ENCODE results near the gene ZFP42.
"Not testable (repeated sequence)": the region's sequence is repeated elsewhere in the genome, so short reads cannot be mapped to it uniquely, and the experiment has no call there.

ZFP42 gene

GRCh38 chr4:187995322-187996207, at the start of gene ZFP42:
Gene ZFP42, plus strand, starts transcription at chr4:187995771. Its CDS starts 7,037 bp downstream, at chr4:188002808.
- no peak for DNase-seq

GRCh38 chr4:187961171-187961570, 34.4 kb upstream of the ZFP42 start:
- no peak for DNase-seq

DNA sequence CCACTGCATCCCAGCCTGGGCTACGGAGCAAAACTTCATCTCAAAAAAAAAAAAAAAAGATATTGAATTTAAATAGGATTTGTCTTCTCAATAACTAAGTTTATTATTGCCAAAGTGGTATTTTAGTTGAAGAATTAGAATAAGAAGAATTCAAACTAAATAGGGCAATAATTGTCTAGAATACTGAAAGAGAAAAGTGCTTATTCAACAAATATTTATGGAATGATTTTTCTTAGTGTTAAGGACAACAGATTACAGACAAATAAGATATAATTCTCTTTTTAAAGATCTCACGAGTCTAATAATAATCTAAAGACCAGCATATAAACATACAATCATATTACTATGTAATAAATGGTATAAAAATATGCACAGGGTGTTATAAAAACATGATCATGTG, 33.6 kb upstream of the ZFP42 start:
- no peak for DNase-seq

- no peak for DNase-seq
These were observed 32.6 kb upstream of the ZFP42 start for GRCh38 chr4:187962926-187963325.

DNA sequence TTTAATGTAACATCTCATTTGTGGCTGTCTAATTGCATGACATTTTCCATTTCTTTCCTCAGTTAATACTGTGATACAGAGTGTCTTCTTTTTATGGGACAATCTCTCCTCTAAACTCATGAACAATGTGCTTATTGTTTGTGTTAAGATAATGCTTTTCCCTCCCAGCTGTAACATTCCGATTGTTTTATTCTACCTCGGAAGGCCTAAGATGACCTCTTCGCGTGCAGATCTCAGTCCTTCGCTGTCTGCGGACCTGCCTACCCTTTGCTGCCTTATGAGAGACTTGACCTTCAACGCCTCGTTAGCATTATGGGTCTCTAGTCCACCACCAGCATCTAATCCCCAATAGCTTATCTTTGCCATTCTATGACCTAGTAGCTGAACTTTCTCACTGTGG, 29.8 kb upstream of the ZFP42 start:
- DNase-seq: no peak

DNA sequence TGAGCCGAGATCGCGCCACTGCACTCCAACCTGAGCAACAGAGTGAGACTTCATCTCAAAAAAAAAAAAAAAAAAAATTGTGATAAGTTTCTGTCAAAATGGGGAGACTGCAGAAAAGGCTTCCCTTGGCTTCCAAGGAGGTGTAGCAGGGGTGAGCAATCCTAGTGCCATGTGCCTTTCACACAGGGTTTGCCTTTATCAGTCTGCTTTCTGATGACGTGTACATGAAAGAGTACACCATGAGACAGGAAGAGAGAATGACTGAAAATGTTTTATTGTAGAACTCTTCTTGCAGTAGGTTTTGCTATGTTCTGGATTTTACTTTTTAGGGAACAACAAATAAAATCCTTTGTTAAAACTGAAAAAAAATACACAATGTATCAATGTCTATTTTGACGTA, 23.4 kb upstream of the ZFP42 start:
- DNase-seq: no peak

GRCh38 chr4:187983746-187984145, 11.8 kb upstream of the ZFP42 start:
- no peak for DNase-seq

- no peak for DNase-seq
These were observed 2.6 kb upstream of the ZFP42 start for GRCh38 chr4:187992971-187993370.

- DNase-seq: no peak
These were observed 1.7 kb upstream of the ZFP42 start for GRCh38 chr4:187993827-187994226.

- DNase-seq: no peak
These were observed 1.1 kb downstream of the ZFP42 start for GRCh38 chr4:187996502-187997177.

GRCh38 chr4:187997991-187998390, 2.4 kb downstream of the ZFP42 start:
- not testable (repeated sequence) for DNase-seq

DNA sequence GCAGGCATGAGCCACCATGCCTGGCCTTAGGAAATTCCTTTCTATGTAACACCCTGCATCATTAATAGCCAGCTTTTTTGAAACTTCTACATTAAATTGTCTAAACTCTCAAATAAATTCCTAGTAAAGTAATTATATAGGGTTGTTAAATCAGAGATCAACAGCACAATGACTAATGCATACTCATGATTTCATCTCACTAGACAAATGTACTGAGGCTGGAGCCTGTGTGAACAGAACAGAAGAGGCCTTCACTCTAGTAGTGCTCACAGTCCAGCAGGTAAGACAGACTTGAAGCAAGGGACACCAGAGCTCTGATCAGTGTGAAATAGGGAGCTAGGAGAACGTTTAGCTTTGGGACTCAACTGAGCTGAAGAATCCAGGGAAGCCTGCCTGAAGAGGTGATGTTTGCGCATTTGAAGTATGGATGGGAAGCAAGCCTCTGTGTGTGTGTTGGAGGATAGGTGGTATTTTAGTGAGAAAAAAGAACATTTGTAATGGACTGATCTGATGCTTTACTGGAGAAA, 3.9 kb downstream of the ZFP42 start:
- no peak for DNase-seq

GRCh38 chr4:188002323-188002722, 6.8 kb downstream of the ZFP42 start:
- DNase-seq: no peak

- no peak for DNase-seq
These were observed 7.2 kb downstream of the ZFP42 start for GRCh38 chr4:188002751-188003150.

DNA sequence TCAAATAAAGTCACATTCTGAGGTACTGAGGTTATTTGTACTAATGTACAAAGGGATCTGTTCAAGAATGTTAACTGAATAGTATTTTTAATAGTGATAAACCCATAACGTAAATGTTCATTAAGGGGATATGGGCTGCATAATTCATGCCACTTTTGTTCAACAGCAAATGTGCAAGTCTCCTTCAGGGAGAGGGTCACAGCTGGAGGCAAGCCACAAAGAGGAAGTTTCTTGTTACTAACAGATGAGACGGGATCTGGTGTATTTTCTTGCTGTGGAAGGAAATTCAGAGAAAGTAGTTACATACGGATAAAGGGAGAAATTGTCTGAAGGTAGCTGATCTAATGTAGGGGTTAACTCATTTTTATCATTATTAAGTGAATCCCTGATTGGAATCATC, 10.0 kb downstream of the ZFP42 start:
- no peak for DNase-seq

- no peak for DNase-seq
These were observed 10.8 kb downstream of the ZFP42 start for GRCh38 chr4:188006285-188006848.

GRCh38 chr4:188008377-188008776, 12.8 kb downstream of the ZFP42 start:
- DNase-seq: no peak

DNA sequence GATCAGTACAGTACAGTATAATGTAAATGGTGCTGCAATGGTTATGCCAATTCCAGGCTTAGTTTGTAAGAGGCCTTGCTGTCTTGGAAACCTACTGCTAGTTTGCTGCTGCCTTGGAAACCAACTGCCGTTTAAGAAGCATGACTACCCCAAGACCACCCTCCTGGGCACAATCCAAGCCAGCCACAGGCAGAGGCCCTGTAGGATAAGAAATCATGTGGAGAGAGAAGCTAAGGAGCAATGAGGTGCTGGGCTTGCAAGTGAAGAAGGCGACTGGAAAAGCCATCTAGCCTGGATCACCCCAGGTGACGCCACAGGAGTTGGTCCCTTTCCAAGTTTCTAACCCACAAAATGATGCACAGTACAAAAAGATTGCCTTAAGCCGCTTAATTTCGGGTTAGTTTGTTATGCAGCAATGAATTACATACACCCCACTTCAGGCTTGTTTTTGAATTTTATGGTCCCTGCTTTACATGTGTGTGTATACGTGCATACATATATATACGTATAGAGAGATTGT, 16.9 kb downstream of the ZFP42 start:
- no peak for DNase-seq

- no peak for DNase-seq
These were observed 19.7 kb downstream of the ZFP42 start for GRCh38 chr4:188015025-188015940.

GRCh38 chr4:188016754-188017153, 21.2 kb downstream of the ZFP42 start:
- DNase-seq: no peak

DNA sequence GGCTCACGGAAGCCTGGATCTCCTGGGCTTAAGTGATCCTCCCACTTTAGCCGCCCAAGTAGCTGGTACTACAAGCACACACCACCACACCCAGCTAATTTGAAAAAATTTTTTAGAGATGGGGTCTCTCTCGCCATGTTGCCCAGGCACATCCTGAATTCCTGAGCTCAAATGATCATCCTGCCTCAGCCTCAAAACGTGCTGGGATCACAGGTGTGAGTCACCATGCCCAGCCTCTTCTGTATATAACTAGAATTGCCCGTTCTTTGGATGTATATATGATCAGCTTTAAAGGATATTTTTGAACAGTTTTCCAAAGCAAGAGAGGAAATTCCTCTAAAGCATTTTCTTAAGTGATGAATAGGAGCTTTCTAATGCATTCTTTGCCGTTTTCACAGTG, 22.7 kb downstream of the ZFP42 start:
- no peak for DNase-seq

DNA sequence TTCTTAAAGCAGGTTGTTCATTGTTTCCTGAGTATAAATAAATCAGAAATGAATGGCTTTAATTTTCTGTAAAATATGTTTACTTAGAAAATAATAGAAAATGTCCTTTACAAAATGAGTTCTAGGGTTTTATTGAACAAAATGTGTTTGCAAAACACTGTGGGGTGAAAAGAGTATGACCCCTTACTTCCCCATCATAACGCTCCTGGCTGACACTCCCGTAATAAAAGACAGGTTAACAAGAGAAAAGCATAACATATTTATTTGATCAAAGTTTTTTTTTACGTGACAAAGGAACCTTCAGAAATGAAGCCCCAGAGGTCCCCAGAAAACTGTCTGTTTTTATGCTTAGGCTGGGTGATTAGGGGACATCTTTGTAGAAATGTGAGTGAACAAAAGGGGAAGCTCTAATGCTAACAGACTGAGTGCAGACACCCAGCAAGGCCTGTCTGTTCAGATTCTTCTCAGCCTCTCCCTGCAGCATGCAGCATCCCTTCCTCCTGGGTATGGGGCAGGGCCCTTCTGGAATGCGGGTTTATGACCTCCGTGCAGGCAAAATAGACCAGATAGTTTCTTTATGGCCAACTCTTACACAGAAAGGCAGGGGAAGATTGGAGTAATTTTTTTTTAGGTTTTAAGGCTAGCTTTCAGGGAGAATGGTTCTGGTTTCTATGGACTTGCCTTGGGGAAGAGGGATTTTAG, 26.1 kb downstream of the ZFP42 start:
- DNase-seq: no peak
